GM19397 (cell line): ENCODE measurements around the gene ZDHHC16.
"Not testable (repeated sequence)": the region's sequence is repeated elsewhere in the genome, so short reads cannot be mapped to it uniquely, and the experiment has no call there.

Experiments used
- ATAC-seq: cut with Tn5 transposase; IDR thresholded peaks from one replicate; pipeline ENCODE4 v1.9.1; 2021; ENCODE audit warnings: mild to moderate bottlenecking, moderate library complexity; ENCODE audit not compliant: unreplicated experiment

The ZDHHC16 gene

GRCh38 chr10:97434055-97434454 is 11.9 kb upstream of the ZDHHC16 start:
- no peak for ATAC-seq

- ATAC-seq = no peak
Measured at GRCh38 chr10:97434557-97434956, 11.4 kb upstream of the ZDHHC16 start.

- ATAC-seq = no peak
Measured at GRCh38 chr10:97435211-97435610, 10.8 kb upstream of the ZDHHC16 start.

- no peak for ATAC-seq
Measured at GRCh38 chr10:97442277-97442676, 3.7 kb upstream of the ZDHHC16 start.

GRCh38 chr10:97444212-97444611 is 1.8 kb upstream of the ZDHHC16 start:
- no peak for ATAC-seq

GRCh38 chr10:97445357-97445721 is 636 bp upstream of the ZDHHC16 start:
- no peak for ATAC-seq

GRCh38 chr10:97450828-97451227 is 4.9 kb downstream of the ZDHHC16 start:
- no peak for ATAC-seq

- no peak for ATAC-seq
Measured at GRCh38 chr10:97451605-97452004, 5.6 kb downstream of the ZDHHC16 start.

GRCh38 chr10:97452352-97452751 is 6.4 kb downstream of the ZDHHC16 start:
- no peak for ATAC-seq

GRCh38 chr10:97454330-97455036 is 8.5 kb downstream of the ZDHHC16 start:
- no peak for ATAC-seq

GRCh38 chr10:97456034-97456685 is 10.2 kb downstream of the ZDHHC16 start:
- ATAC-seq = no peak

GRCh38 chr10:97456686-97457065 is 10.7 kb downstream of the ZDHHC16 start:
- no peak for ATAC-seq

GRCh38 chr10:97459111-97459510 is 13.1 kb downstream of the ZDHHC16 start:
- no peak for ATAC-seq

GRCh38 chr10:97459933-97460332 is 14.0 kb downstream of the ZDHHC16 start:
- ATAC-seq = no peak

GRCh38 chr10:97462309-97462708 is 16.3 kb downstream of the ZDHHC16 start:
- ATAC-seq = no peak

- no peak for ATAC-seq
Measured at GRCh38 chr10:97463363-97464132, 17.6 kb downstream of the ZDHHC16 start.

GRCh38 chr10:97464226-97464625 is 18.3 kb downstream of the ZDHHC16 start:
- ATAC-seq = no peak

GRCh38 chr10:97465982-97466381 is 20.0 kb downstream of the ZDHHC16 start:
- ATAC-seq = no peak

- no peak for ATAC-seq
Measured at GRCh38 chr10:97466755-97467154, 20.8 kb downstream of the ZDHHC16 start.

- ATAC-seq = peak; percentile 56
Measured at GRCh38 chr10:97468162-97468561, 22.2 kb downstream of the ZDHHC16 start.

GRCh38 chr10:97468781-97469180 is 22.8 kb downstream of the ZDHHC16 start:
- ATAC-seq = not testable (repeated sequence)

- ATAC-seq = no peak
Measured at GRCh38 chr10:97474918-97475317, 28.9 kb downstream of the ZDHHC16 start.
